Measurements from ENCODE around the gene COX7B2.

The COX7B2 gene

DNA sequence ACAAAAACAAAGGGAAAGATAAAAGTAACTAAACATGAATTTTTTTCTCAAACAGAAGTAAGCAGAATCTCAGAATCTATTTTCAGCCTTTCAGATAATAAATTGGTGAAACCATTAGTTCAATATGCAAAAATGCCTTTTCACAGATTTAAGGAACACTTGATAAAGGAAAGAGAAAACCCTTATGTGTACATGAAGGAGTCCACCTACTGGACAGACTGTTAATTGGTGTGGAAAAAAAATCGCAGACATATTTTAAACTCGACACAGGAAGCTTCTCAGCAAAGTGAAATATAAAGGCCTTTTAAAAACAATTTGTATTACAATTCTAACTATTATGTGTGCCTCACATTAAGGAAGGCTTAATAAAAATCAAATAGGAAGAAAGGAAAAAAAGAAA, 22.3 kb downstream of the COX7B2 start:
- no peak for DNase-seq

- DNase-seq, result no peak
Observed at GRCh38 chr4:46878641-46879040, 30.4 kb downstream of the COX7B2 start.

DNA sequence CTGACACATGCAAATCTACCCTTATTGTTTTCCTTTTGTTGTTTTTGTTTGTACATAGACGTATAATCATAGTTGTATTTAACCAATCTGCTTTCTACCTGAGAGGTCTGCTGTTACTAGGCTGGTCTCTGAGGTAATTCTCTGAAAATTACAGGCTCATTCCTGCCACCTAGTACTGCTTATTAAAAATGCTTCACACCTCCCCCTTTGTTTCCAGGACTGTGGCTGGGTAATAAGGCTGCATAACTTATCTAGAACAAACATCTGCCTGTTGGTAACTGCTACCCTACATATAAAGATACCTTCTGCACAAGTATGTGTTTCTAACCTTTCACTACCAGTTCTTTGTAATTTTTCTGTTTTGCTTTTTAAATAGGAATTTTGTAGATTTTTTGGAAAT, 34.2 kb downstream of the COX7B2 start:
- no peak for DNase-seq

GRCh38 chr4:46870411-46870810, 38.6 kb downstream of the COX7B2 start:
- DNase-seq, result no peak

GRCh38 chr4:46856333-46856732, 52.7 kb downstream of the COX7B2 start:
- DNase-seq, result no peak

- DNase-seq, result no peak
Observed at GRCh38 chr4:46852800-46853199, 56.2 kb downstream of the COX7B2 start.

- DNase-seq, result no peak
Observed at GRCh38 chr4:46850026-46850425, 59.0 kb downstream of the COX7B2 start.

DNA sequence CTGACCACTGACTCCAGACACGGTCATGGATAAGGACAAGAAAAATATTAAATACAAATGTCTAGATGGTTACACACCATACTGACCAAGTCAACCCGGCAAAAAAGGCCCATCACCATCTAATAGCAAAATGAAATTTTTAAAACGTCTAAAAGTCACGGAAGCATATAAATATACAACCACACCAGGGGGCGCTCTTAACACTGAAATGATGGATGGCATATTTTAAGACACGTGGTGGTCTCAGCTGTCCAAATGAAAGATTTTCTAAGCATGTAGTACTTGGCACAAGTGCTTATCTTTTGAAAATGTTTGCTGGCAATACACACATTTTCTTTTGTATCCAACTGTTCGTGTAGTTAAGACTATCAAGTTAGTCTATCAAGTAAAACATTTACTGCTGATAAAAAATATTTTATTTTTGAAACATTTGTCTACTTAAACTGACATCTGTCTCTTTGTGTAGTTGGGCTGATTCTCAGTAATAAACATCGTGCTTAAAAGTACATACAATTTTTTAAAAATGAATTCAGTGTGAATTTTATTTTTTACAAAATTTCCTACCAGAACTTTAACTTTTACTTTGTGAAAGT, 64.6 kb downstream of the COX7B2 start:
- DNase-seq, result peak; percentile 17

DNA sequence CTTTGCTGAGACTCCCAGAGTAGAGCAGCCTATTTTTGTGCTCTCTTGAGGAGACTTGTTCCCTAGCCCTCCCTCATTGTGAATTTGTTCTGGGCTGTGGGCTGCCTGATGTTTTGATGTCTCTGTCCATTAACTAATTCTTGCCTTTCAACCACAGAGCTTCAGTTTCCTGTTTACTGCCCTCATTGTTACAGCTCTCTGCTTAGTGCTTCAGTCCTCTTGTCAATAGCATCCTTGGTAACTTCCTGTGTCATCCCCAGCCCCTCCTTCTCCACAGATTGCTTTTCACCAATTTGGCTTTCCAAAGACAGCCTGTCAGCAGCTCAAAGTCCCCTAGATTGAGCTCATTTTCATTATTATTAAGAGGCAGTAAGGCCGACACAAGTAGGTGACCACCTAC, 69.9 kb downstream of the COX7B2 start:
- no peak for DNase-seq

GRCh38 chr4:46837639-46838038, 71.4 kb downstream of the COX7B2 start:
- DNase-seq, result no peak

- no peak for DNase-seq
Observed at GRCh38 chr4:46836584-46836983, 72.5 kb downstream of the COX7B2 start.

- no peak for DNase-seq
Observed at GRCh38 chr4:46830971-46831454, 78.0 kb downstream of the COX7B2 start.

- no peak for DNase-seq
Observed at GRCh38 chr4:46820154-46820553, 88.9 kb downstream of the COX7B2 start.

GRCh38 chr4:46819095-46819494, 90.0 kb downstream of the COX7B2 start:
- DNase-seq, result no peak

GRCh38 chr4:46818604-46819003, 90.4 kb downstream of the COX7B2 start:
- no peak for DNase-seq

DNA sequence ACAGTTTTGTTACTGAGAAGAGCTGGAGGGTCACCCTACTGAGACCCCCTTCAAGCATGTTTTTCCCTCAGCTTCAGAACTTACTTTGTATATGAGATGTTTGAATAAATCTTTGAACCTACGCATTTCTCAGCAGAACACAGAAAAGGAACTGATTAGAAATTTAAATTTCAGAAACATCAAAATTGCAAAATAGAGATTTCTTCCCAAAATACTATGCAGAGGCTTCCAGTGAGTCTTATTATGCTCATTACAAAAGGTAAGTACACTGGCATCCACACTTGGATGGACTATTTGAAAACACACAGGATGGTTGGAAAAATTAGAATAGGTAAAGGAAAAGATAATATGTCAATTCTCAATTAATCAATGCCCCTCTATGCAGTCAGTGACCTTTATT, 91.2 kb downstream of the COX7B2 start:
- no peak for DNase-seq

DNA sequence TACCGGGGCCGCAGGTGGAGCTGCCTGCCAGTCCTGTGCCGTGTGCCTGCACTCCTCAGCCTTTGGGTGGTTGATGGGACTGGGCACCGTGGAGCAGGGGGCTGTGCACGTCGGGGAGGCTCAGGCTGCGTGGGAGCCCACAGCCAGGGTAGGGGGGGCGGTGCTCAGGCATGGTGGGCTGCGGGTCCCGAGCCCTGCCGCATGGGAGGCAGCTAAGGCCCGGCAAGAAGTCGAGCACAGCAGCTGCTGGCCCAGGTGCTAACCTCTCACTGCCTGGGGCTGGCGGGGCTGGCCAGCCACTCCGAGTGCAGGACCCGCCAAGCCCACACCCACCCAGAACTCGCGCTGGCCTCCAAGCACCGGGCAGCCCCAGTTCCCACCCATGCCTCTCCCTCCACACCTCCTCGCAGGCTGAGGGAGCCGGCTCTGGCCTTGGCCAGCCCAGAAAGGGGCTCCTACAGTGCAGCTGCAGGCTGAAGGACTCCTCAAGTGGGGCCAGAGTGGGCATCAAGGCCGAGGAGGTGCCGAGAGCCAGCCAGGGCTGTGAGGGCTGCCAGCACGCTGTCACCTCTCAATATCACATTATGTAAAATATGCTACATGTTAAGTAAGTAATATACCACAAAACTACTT, 104.1 kb downstream of the COX7B2 start:
- DNase-seq, result no peak

- no peak for DNase-seq
Observed at GRCh38 chr4:46793036-46793435, 116.0 kb downstream of the COX7B2 start.

GRCh38 chr4:46781434-46782092, 127.5 kb downstream of the COX7B2 start:
- no peak for DNase-seq

DNA sequence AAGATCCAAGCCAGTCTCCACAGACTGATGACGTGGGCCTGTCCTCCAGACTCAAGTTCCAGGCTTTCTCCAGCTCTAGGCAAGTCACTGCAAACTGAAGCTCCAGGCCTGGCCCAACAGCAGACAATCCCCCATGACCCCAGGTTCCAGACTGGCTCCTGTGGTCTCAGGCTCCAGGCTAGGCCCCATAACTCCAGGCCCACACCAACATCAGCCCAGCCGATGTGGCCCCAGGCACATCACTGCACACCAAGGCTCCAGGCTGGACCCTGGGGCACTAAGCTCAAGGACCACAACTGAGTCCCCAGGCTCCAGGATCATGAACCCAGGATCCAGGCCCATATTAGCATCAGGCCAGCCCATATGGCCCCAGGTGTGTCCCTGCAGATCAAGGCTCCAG, 143.6 kb downstream of the COX7B2 start:
- DNase-seq, result no peak

DNA sequence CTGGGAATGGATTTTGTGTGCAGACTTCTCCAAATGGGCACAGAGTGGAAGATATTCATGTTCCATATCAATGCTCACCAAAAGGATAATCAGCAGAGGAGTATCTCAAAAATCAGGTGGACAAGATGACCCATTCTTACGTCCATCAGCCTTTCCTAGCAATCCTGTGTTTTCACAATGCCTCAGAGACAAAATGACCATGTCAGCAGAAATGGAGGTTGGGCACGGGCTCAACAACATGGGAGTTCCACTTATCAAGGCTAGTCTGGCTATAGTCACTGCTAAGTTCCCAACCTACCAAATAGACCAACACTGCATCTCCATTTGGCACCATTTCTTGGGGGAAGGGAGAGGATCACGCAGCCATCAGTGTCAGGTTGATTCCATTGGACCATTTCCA, 179.0 kb downstream of the COX7B2 start:
- no peak for DNase-seq

GRCh38 chr4:46720055-46720454, 189.0 kb downstream of the COX7B2 start:
- no peak for DNase-seq

DNA sequence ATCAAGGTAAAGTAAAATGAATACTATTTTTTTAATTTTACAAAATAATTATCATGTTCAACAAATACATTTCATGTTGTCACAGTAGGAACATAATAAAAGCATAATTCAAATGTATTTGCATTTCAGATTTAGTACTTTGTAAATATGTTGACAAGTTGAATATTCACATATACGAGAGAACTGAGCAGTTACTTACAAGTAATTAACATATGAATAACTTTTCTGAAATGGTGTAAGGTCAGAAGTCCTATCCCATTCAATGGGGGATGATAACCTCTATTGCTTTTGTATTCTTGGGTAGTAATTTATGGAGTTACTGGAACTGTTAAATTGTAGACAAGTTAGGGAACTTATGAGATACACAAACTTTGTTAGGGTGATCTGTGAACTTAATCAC, 191.1 kb downstream of the COX7B2 start:
- DNase-seq, result no peak

DNA sequence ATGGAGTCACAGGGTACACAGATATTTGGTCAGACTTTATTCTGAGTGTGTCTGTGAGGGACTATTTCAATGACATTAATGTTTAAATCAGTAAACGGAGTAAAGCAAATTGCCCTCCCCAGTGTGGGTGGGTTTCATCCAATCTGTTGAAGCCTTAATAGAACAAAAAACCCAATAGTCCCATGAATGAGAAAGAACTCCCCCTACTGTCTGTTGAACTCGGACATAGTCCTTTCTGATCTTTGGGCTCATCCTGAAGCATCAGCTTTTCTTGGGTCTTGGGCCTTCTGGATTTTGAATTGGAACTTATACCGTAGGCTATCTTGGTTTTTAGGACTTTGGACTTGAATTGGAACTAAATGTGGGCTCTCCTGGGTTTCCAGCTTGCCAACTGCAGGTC, 193.6 kb downstream of the COX7B2 start:
- no peak for DNase-seq

DNA sequence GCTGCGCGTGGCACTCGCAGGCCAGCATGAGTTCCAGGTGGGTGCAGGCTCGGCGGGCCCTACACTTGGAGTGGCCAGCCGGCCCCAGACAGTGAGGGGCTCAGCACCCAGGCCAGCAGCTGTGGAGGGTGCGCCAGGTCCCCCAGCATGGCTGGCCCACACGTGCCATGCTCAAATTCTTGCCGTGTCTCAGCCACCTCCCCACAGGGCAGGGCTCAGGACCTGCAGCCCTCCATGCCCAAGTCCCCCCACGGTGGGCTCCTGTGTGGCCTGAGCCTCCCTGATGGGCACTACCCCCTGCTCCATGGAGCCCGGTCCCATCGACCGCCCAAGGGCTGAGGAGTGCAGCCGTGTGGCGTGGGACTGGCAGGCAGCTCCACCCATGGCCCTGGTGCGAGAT, 210.2 kb downstream of the COX7B2 start:
- DNase-seq, result no peak
